Prostate gland (tissue), 2 donors: Measurements from ENCODE around the gene ACSF3. TPM values are rescaled to one million over a fixed set of nuclear protein-coding genes. Genes with fewer than 3 reads are reported as not detected.

ENCODE experiments used
- DNase-seq: peaks from one replicate; pipeline ENCODE4 v3.0.0-alpha.2; 2019; ENCODE audit warnings: low spot score
- H3K27ac ChIP-seq, 2 donors: fragments of 200-600 bp; sonication (generic); 2 replicates each; pipeline ENCODE4 v1.5.1; 2017 to 2019
- H3K27me3 ChIP-seq: fragments of 200-600 bp; sonication (generic); replicated peaks from 2 replicates; pipeline ENCODE4 v1.5.1; 2019; ENCODE audit not compliant: insufficient read depth
- H3K36me3 ChIP-seq, 2 donors: fragments of 200-600 bp; sonication (generic); 1 replicate in 1 of 2; 2 replicates in 1 of 2; pipeline versions ENCODE4 v1.5.1 to v1.8.1; 2017 to 2019
- H3K4me1 ChIP-seq: fragments of 200-600 bp; sonication (generic); replicated peaks from 2 replicates; pipeline ENCODE4 v1.5.1; 2019
- H3K4me3 ChIP-seq, 2 donors: fragments of 200-600 bp; sonication (generic); 2 replicates each; pipeline ENCODE4 v1.5.1; 2017 to 2019
- H3K9me3 ChIP-seq: fragments of 200-600 bp; sonication (generic); 2 replicates; pipeline ENCODE4 v1.5.1; 2017
- POLR2A ChIP-seq: fragments of 450-650 bp; IDR thresholded peaks from one replicate; pipeline ENCODE4 v1.6.1; 2016; ENCODE audit warnings: antibody characterized with exemption, mild to moderate bottlenecking
- POLR2AphosphoS5 ChIP-seq: sonication (generic); formaldehyde crosslinking; IDR thresholded peaks from one replicate; pipeline ENCODE4 v1.6.1; 2017; ENCODE audit warnings: antibody characterized with exemption
- whole genome bisulfite sequencing: methylation state at CpG from one replicate; pipeline ENCODE4 v1.1.5; 2018; 5-methylcytosine and 5-hydroxymethylcytosine counted together
- intact Hi-C: fragments of 100-400 bp; cut with DNase I; formaldehyde crosslinking; loops from one replicate; pipeline ENCODE4 v1.14.2; 2022
- total RNA-seq, 2 donors: library from RNA; depleted of rRNA; stranded (reverse); fragments of >200 nt; gene quantifications; one replicate each; pipeline ENCODE4 v1.1.0, GENCODE V29; 2016
- TF ChIP-seq, protein P1 (sequence below), 4 experiments: fragments of 200-600 bp in 2 of 4; fragments of 450-650 bp in 2 of 4; sonication (generic) in 2 of 4; IDR thresholded peaks; 1 replicate in 3 of 4; 2 replicates in 1 of 4; pipeline ENCODE4 v1.5.1; 2016 to 2019; ENCODE audit warnings: antibody characterized with exemption in 4 of 4, mild to moderate bottlenecking in 2 of 4, moderate library complexity in 2 of 4

The ACSF3 gene
- total RNA-seq, 2 donors from 2014 or later: 42.1 to 80.5 TPM

DNA sequence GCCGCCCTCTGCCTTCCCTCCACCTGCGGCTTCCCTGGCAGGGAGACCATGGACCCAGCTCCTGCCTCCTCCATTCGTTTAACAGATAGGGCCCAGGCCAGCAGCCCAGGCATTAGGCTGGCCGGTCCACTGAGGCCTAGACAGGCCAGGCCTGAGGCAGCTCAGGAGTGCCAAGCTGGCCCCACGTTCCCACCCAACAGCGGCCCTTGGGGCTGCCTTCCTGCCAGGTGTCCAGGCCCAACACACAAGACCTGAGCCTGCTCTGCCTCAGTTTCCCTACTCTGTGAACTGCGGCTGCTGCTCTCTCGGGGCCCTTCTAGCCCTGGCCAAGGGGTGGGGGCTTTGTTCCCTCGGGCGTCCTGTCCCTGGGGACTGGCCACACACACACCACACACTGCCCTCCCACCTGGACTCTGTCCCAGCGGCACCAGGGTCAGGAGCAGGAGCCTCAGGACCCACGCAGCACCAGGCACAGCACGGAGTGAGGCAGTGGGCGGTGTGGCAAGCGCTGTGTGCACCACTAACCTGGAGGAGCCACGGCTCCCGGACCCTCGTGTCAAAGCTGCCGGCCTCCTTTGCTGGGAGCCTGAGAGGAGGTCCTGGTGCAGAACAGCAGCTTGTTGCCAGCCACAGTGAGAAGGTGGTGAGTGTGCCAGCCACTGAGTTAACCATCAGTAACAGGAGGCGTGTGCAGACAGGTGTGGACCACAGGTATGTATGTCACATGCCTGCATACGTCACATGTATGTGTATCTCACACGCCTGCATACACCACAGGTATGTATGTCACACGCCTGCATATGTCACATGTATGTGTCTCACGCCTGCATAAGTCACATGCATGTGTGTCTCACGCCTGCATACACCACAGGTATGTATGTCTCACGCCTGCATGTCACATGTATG lies 63.3 kb downstream of the ACSF3 start:
- intact Hi-C loops: no loop called here
- TF ChIP-seq POLR2A (no peak), POLR2AphosphoS5 (no peak)
- TF ChIP-seq, protein P1, sequence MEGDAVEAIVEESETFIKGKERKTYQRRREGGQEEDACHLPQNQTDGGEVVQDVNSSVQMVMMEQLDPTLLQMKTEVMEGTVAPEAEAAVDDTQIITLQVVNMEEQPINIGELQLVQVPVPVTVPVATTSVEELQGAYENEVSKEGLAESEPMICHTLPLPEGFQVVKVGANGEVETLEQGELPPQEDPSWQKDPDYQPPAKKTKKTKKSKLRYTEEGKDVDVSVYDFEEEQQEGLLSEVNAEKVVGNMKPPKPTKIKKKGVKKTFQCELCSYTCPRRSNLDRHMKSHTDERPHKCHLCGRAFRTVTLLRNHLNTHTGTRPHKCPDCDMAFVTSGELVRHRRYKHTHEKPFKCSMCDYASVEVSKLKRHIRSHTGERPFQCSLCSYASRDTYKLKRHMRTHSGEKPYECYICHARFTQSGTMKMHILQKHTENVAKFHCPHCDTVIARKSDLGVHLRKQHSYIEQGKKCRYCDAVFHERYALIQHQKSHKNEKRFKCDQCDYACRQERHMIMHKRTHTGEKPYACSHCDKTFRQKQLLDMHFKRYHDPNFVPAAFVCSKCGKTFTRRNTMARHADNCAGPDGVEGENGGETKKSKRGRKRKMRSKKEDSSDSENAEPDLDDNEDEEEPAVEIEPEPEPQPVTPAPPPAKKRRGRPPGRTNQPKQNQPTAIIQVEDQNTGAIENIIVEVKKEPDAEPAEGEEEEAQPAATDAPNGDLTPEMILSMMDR (IDR thresholded peaks at IDR 0.05): no peak
- DNase-seq: no peak
- Histone ChIP-seq H3K36me3 (no peaks in the 10 kb centered on the region), H3K4me1 (peaks cover 7% of the 10 kb centered on the region), H3K4me3 (no peak overlapping the region), H3K27ac (no peak overlapping the region), H3K27me3 (no peaks in the 10 kb centered on the region), H3K9me3 (no peaks in the 10 kb centered on the region)
- 68% methylated on average over 19 of the region's 26 CpGs for WGBS

DNA sequence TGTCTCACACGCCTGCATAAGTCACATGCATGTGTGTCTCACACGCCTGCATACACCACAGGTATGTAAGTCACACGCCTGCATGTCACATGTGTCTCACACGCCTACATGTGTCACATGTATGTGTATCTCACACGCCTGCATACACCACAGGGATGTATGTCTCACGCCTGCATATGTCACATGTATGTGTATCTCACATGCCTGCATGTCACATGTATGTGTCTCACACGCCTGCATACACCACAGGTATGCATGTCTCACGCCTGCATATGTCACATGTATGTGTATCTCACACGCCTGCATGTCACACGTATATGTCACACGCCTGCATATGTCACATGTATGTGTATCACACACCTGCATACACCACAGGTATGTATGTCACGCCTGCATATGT lies 64.1 kb downstream of the ACSF3 start:
- H3K9me3 ChIP-seq: no peaks in the 10 kb centered on the region
- H3K4me1 ChIP-seq: peaks cover 7% of the 10 kb centered on the region
- no peaks in the 10 kb centered on the region for H3K36me3 ChIP-seq
- no peak for TF ChIP-seq POLR2A
- no peak for TF ChIP-seq POLR2AphosphoS5
- TF ChIP-seq, protein P1 (IDR thresholded peaks at IDR 0.05): no peak
- H3K27ac ChIP-seq: no peak overlapping the region
- H3K27me3 ChIP-seq: no peaks in the 10 kb centered on the region
- WGBS: 95% methylated on average over 12 of the region's 12 CpGs
- intact Hi-C loops: no loop called here
- no peak for DNase-seq
- no peak overlapping the region for H3K4me3 ChIP-seq

DNA sequence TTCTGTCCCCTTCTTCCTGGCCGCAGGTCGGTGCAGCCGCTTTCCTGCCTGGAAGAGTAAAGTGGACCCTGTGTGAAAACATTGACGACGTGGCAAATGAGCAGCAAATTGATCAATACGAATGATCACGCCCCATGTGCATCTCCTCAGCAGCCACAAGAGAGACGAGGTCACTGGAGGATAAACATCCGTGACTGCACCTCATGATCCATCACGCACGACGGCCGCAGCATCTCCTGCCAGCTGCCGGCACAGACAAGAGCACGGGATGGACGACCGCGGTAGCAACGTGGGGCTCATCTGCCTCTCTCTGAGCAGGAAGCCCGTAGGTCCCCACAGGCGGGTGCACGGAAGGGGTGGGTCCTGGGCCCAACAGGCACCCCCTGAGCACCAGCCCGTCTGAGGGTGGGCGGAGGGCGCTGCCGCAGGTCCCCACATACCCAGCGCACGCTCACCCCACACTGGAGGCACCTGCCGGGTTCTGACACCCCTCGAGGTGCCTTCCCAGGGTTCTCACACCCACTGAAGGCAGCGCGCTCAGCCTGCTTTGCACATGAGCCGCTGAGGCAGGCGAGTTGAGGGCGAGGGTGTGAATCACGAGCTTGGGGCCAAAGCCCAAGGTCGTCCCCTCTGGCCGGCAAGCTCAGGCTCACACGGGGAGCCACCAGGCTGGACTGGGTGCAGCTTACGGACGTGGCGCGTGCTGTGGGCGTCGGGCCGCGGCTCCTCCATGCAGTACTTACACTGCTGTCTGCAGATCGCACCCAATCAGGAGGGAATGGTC lies 65.6 kb downstream of the ACSF3 start:
- no peak for DNase-seq
- intact Hi-C loops: no loop called here
- TF ChIP-seq, protein P1 (IDR thresholded peaks at IDR 0.05): no peak
- TF ChIP-seq POLR2A (no peak), POLR2AphosphoS5 (no peak)
- H3K9me3 ChIP-seq: no peaks in the 10 kb centered on the region
- no peak overlapping the region for H3K4me3 ChIP-seq
- H3K36me3 ChIP-seq: no peaks in the 10 kb centered on the region
- no peak overlapping the region for H3K27ac ChIP-seq
- no peaks in the 10 kb centered on the region for H3K27me3 ChIP-seq
- peaks cover under 1% of the 10 kb centered on the region for H3K4me1 ChIP-seq
- WGBS: 72% methylated on average over 42 of the region's 48 CpGs

DNA sequence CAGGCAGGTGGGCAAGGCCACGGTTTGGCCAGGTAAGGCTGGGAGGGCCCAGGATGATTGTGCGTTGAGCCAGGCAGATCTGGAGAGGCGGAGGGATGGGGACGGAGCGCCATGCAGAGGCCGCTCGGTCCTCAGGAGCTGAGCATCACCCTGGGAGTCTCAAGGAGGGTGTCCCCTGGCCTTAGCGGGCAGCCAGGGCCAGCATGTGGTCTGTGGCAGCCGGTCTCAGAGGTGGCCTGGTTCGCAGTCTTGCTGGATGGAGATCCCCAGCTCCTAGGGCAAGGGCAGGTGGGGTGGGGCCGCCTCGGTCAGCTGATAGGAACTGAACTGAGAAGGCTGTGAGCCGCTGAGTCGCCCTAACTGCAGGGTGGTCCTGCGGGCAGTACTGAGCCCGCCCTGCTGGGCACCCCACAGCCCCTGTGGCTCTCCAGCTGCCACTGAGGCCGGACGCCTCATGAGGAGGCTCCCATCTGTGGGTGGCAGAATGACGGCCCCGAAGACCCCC lies 66.2 kb downstream of the ACSF3 start:
- 90% methylated on average over 20 of the region's 20 CpGs for WGBS
- intact Hi-C loops: no loop called here

More for the DNA sequence above, 66.2 kb downstream of the ACSF3 start:
- H3K4me1 ChIP-seq: no peaks in the 10 kb centered on the region
- TF ChIP-seq POLR2A (no peak), POLR2AphosphoS5 (no peak)
- TF ChIP-seq, protein P1 (IDR thresholded peaks at IDR 0.05): no peak
- DNase-seq: no peak
- no peaks in the 10 kb centered on the region for H3K9me3 ChIP-seq
- no peak overlapping the region for H3K4me3 ChIP-seq
- no peak overlapping the region for H3K27ac ChIP-seq
- no peaks in the 10 kb centered on the region for H3K36me3 ChIP-seq
- no peaks in the 10 kb centered on the region for H3K27me3 ChIP-seq
